Liver (tissue), 9 donors: ENCODE results near the gene AGPAT1. TPM values are rescaled to one million over a fixed set of nuclear protein-coding genes. Genes with fewer than 3 reads are reported as not detected.
"Not testable (repeated sequence)": the region's sequence is repeated elsewhere in the genome, so short reads cannot be mapped to it uniquely, and the experiment has no call there.

Source experiments
- DNase-seq: peaks from one replicate; pipeline ENCODE4 v3.0.0-alpha.2; 2017; ENCODE audit warnings: low spot score
- H3K27ac ChIP-seq, 2 donors: one replicate each; pipeline ENCODE4 v1.7.0; 2013; ENCODE audit warnings: inconsistent platforms in 2 of 2, low read length in 2 of 2, control low read depth in 1 of 2, low read depth in 1 of 2, mild to moderate bottlenecking in 1 of 2
- H3K27me3 ChIP-seq, 4 donors: one replicate each; pipeline versions ENCODE4 v1.6.1 to v1.7.0; 2013; ENCODE audit warnings: low read length in 3 of 4, inconsistent platforms in 1 of 4, mild to moderate bottlenecking in 1 of 4, moderate library complexity in 1 of 4; ENCODE audit not compliant: control insufficient read depth in 4 of 4, insufficient read depth in 4 of 4
- H3K36me3 ChIP-seq, 4 donors: one replicate each; pipeline versions ENCODE4 v1.6.1 to v1.7.0; 2013; ENCODE audit warnings: low read length in 3 of 4, mild to moderate bottlenecking in 3 of 4, low read depth in 1 of 4, moderate library complexity in 1 of 4; ENCODE audit not compliant: control insufficient read depth in 4 of 4, insufficient read depth in 3 of 4
- H3K4me1 ChIP-seq, 4 donors: one replicate each; pipeline versions ENCODE4 v1.6.1 to v1.7.0; 2013; ENCODE audit warnings: low read length in 3 of 4, mild to moderate bottlenecking in 3 of 4, moderate library complexity in 1 of 4; ENCODE audit not compliant: control insufficient read depth in 4 of 4, insufficient read depth in 4 of 4
- H3K4me3 ChIP-seq, 3 donors: one replicate each; pipeline versions ENCODE4 v1.6.1 to v1.7.0; 2013; ENCODE audit warnings: low read length in 3 of 3, control low read depth in 1 of 3, low read depth in 1 of 3, mild to moderate bottlenecking in 1 of 3
- H3K9ac ChIP-seq, 2 donors: one replicate each; pipeline ENCODE4 v1.7.0; 2013; ENCODE audit warnings: low read length in 2 of 2, mild to moderate bottlenecking in 2 of 2, moderate library complexity in 2 of 2, control low read depth in 1 of 2, low read depth in 1 of 2
- H3K9me3 ChIP-seq, 4 donors: one replicate each; pipeline versions ENCODE4 v1.6.1 to v1.7.0; 2013; ENCODE audit warnings: low read length in 3 of 4; ENCODE audit not compliant: control insufficient read depth in 4 of 4
- CTCF ChIP-seq: fragments of 150-350 bp; IDR thresholded peaks from 2 replicates; pipeline ENCODE4 v1.5.1; 2017; ENCODE audit warnings: improper control_type of control experiment, low read depth, low read length; ENCODE audit not compliant: missing input control
- EGR1 ChIP-seq, 2 donors: IDR thresholded peaks; 2 replicates each; pipeline ENCODE4 v1.6.1; 2016 to 2018; ENCODE audit warnings: antibody characterized with exemption in 2 of 2, low read depth in 2 of 2
- FOXA1 ChIP-seq: IDR thresholded peaks from 2 replicates; pipeline ENCODE4 v1.6.1; 2016; ENCODE audit warnings: antibody characterized with exemption
- FOXA2 ChIP-seq: IDR thresholded peaks from 2 replicates; pipeline ENCODE4 v1.6.1; 2016; ENCODE audit warnings: antibody characterized with exemption
- GABPA ChIP-seq, 2 donors: IDR thresholded peaks in 1 of 2; conservative IDR thresholded peaks in 1 of 2; 2 replicates each; pipeline ENCODE4 v1.6.1; 2016; ENCODE audit warnings: antibody characterized with exemption in 2 of 2, mild to moderate bottlenecking in 1 of 2, moderate library complexity in 1 of 2
- HNF4A ChIP-seq, 2 donors: conservative IDR thresholded peaks; 2 replicates each; pipeline ENCODE4 v1.6.1; 2016; ENCODE audit warnings: antibody characterized with exemption in 2 of 2, mild to moderate bottlenecking in 2 of 2
- HNF4G ChIP-seq: IDR thresholded peaks from 2 replicates; pipeline ENCODE4 v1.6.1; 2016; ENCODE audit warnings: antibody characterized with exemption
- NR2F2 ChIP-seq: IDR thresholded peaks from 2 replicates; pipeline ENCODE4 v1.6.1; 2016; ENCODE audit warnings: antibody characterized with exemption
- RAD21 ChIP-seq, 2 donors: IDR thresholded peaks; 2 replicates each; pipeline ENCODE4 v1.6.1; 2016; ENCODE audit warnings: antibody characterized with exemption in 2 of 2, mild to moderate bottlenecking in 2 of 2
- RXRA ChIP-seq, 2 donors: IDR thresholded peaks; 2 replicates each; pipeline ENCODE4 v1.6.1; 2017 to 2018; ENCODE audit warnings: antibody characterized with exemption in 2 of 2, mild to moderate bottlenecking in 1 of 2
- SP1 ChIP-seq: IDR thresholded peaks from 2 replicates; pipeline ENCODE4 v1.6.1; 2018; ENCODE audit warnings: antibody characterized with exemption, mild to moderate bottlenecking
- TAF1 ChIP-seq: conservative IDR thresholded peaks from 2 replicates; pipeline ENCODE4 v1.6.1; 2016; ENCODE audit warnings: antibody characterized with exemption, mild to moderate bottlenecking
- YY1 ChIP-seq: IDR thresholded peaks from 2 replicates; pipeline ENCODE4 v1.6.1; 2016; ENCODE audit warnings: antibody characterized with exemption, mild to moderate bottlenecking
- ZBTB33 ChIP-seq: IDR thresholded peaks from 2 replicates; pipeline ENCODE4 v1.6.1; 2016; ENCODE audit warnings: antibody characterized with exemption
- WGBS: extraction: QIAGEN DNeasy Blood & Tissue Kit; methylation state at CpG from one replicate; pipeline ENCODE4 v1.1.7; 2013; 5-methylcytosine and 5-hydroxymethylcytosine counted together
- polyA plus RNA-seq, 2 donors: library from polyadenylated mRNA; stranded (reverse) in 1 of 2; unstranded in 1 of 2; fragments of 200-250 nt in 1 of 2; fragments of >200 nt in 1 of 2; fragmentation: Nextera tagmentation in 1 of 2; extraction: Ambion mirVana in 1 of 2; gene quantifications; one replicate each; pipeline versions ENCODE4 v1.2.1 to v1.2.3, GENCODE V29; 2013 to 2015
- total RNA-seq, 2 donors: library from RNA; depleted of rRNA; stranded (reverse); fragments of >200 nt; gene quantifications; one replicate each; pipeline ENCODE4 v1.2.3, GENCODE V29; 2014
- TF ChIP-seq, protein P1 (sequence below): IDR thresholded peaks from 2 replicates; pipeline ENCODE4 v1.6.1; 2016; ENCODE audit warnings: antibody characterized with exemption
- TF ChIP-seq, protein P2 (sequence below): IDR thresholded peaks from 2 replicates; pipeline ENCODE4 v1.6.1; 2016; ENCODE audit warnings: antibody characterized with exemption
- donor health status: healthy.
- donor health status: healthy.
- donor health status: healthy.
- donor health status: healthy.
- donor health status: healthy.

Gene AGPAT1
- total and polyA plus RNA-seq, 4 donors: 10.4 to 45.1 (median 17.5) TPM

- H3K27ac ChIP-seq: peak overlapping the region; percentile 75 to 97
- 10% methylated on average over 10 of the region's 10 CpGs for WGBS
- H3K4me1 ChIP-seq: peaks cover 7 to 27% (median 16%) of the 10 kb centered on the region in 4 donors
- TF ChIP-seq TAF1: no peak
- TF ChIP-seq EGR1 (IDR thresholded peaks at IDR 0.05; ENCODE audit: low read depth in 2 of 2): no peak
- no peak for TF ChIP-seq RAD21 (IDR thresholded peaks at IDR 0.05)
- TF ChIP-seq FOXA1: no peak
- TF ChIP-seq HNF4G: no peak
- TF ChIP-seq SP1: no peak
- no peak for TF ChIP-seq NR2F2
- TF ChIP-seq GABPA (IDR thresholded peaks at IDR 0.05 in 1 of 2, conservative IDR thresholded peaks at IDR 0.05 in 1 of 2): no peak
- TF ChIP-seq, protein P1, sequence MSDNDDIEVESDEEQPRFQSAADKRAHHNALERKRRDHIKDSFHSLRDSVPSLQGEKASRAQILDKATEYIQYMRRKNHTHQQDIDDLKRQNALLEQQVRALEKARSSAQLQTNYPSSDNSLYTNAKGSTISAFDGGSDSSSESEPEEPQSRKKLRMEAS: no peak
- no peak for TF ChIP-seq ZBTB33
- no peak for TF ChIP-seq RXRA (IDR thresholded peaks at IDR 0.05)
- TF ChIP-seq FOXA2: no peak
- TF ChIP-seq, protein P2, sequence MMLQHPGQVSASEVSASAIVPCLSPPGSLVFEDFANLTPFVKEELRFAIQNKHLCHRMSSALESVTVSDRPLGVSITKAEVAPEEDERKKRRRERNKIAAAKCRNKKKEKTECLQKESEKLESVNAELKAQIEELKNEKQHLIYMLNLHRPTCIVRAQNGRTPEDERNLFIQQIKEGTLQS: no peak
- TF ChIP-seq HNF4A (conservative IDR thresholded peaks at IDR 0.05): no peak
- DNase-seq: no peak
- no peaks in the 10 kb centered on the region for H3K9me3 ChIP-seq
- peaks cover 0 to 14% (median 8%) of the 10 kb centered on the region in 4 donors for H3K36me3 ChIP-seq
- H3K9ac ChIP-seq: peak overlapping the region; percentile 88
- peak overlapping the region; percentile 63 to 72 (median 72) for H3K4me3 ChIP-seq
- H3K27me3 ChIP-seq: no peaks in the 10 kb centered on the region
Measured at GRCh38 chr6:32189069-32189741, 13.3 kb upstream of the AGPAT1 start.

DNA sequence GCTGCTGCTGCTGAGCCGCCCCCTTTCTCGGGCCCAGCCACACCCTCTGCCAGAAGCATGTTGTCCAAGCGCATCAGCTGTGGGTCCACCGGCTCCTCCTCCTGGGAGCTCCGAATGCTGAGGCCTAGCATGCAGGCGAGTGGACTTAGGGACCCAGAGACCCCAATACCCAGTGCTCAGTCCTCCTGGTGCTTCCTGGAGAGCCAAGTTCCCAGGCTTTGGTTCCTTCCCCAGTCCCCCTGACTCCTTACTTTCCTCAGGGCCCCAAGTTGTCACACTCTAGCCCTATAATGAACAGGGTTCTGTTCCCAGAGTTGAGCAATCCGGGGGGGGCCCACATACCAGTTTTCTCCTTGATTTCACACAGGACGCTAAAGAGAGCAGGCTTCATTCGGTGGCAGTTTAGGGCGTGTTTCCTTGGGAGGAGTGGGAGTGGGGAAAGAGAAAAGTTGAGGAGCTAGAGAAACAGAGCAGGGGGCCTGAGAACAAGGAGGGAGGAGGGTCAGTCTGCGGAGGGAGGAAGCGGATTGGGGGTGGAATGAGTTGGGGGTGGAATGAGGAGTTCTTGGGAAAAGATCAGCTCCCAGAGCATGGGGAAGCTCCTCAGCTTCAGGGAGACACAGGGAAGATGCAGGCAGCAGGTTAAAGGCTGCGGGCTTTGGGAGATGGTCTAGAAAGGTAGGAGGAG is 12.6 kb upstream of the AGPAT1 start:
- peak overlapping the region; percentile 75 to 97 for H3K27ac ChIP-seq
- H3K27me3 ChIP-seq: no peaks in the 10 kb centered on the region
- TF ChIP-seq RAD21 (IDR thresholded peaks at IDR 0.05): no peak
- TF ChIP-seq, protein P1: no peak
- TF ChIP-seq FOXA1: no peak
- no peak for TF ChIP-seq NR2F2
- no peak for TF ChIP-seq YY1
- TF ChIP-seq FOXA2: no peak
- no peak for TF ChIP-seq HNF4G
- TF ChIP-seq SP1: no peak
- no peak for TF ChIP-seq HNF4A (conservative IDR thresholded peaks at IDR 0.05)
- no peak for TF ChIP-seq GABPA (IDR thresholded peaks at IDR 0.05 in 1 of 2, conservative IDR thresholded peaks at IDR 0.05 in 1 of 2)
- TF ChIP-seq CTCF: no peak
- TF ChIP-seq TAF1: no peak
- TF ChIP-seq RXRA (IDR thresholded peaks at IDR 0.05): no peak
- WGBS: 58% methylated on average over 13 of the region's 13 CpGs
- no peaks in the 10 kb centered on the region for H3K9me3 ChIP-seq
- H3K4me1 ChIP-seq: peaks cover 7 to 27% (median 16%) of the 10 kb centered on the region in 4 donors
- peak overlapping the region; percentile 63 to 72 (median 72) for H3K4me3 ChIP-seq
- no peak for DNase-seq
- peaks cover 0 to 18% (median 8%) of the 10 kb centered on the region in 4 donors for H3K36me3 ChIP-seq
- H3K9ac ChIP-seq: peak overlapping the region; percentile 88

- H3K27me3 ChIP-seq, H3K4me3 ChIP-seq, H3K27ac ChIP-seq, H3K9me3 ChIP-seq, DNase-seq, H3K9ac ChIP-seq: not testable (repeated sequence)
- WGBS: 87% methylated on average over 18 of the region's 18 CpGs
- H3K36me3 ChIP-seq: peaks cover 0 to 23% (median 12%) of the 10 kb centered on the region in 4 donors
- peaks cover 7 to 27% (median 16%) of the 10 kb centered on the region in 4 donors for H3K4me1 ChIP-seq
Measured at GRCh38 chr6:32187725-32188380, 12.0 kb upstream of the AGPAT1 start.
